ENCODE data around the gene TCEAL1. TPM values are rescaled to one million over a fixed set of nuclear protein-coding genes. Genes with fewer than 3 reads are reported as not detected.

Gene TCEAL1
- total RNA-seq = 32.8 and 36.5 TPM in 2 replicates

GRCh38 chrX:103628386-103629317, at the start of gene TCEAL1:
TSS of gene TCEAL1 (plus strand) at chrX:103628975. CDS start at chrX:103629917, 942 bp downstream.

GRCh38 chrX:103585411-103586313, 43.1 kb upstream of the TCEAL1 start, which contains the start of gene TCEAL4:
TSS of gene TCEAL4 (plus strand) at chrX:103585515. CDS start at chrX:103586676, 1,161 bp downstream.

GRCh38 chrX:103607364-103608305, 21.1 kb upstream of the TCEAL1 start, which contains the start of gene TCEAL3:
TSS of gene TCEAL3 (plus strand) at chrX:103607963. CDS start at chrX:103609065, 1,102 bp downstream.

Other genes starting within 250 kb of the TCEAL1 start
- 0.12 TPM in 1 of 2 replicates, not detected in the other for gene RAB40A, start 109.5 kb upstream of the TCEAL1 start, total RNA-seq
- 74.1 and 75.7 TPM in 2 replicates for gene TCEAL4, start 43.5 kb upstream of the TCEAL1 start, total RNA-seq
- gene TCEAL3, start 21.0 kb upstream of the TCEAL1 start, total RNA-seq = 22.6 and 27.9 TPM in 2 replicates
- 517 and 555 TPM in 2 replicates for gene MORF4L2, start 57.7 kb downstream of the TCEAL1 start, total RNA-seq
- gene TMEM31, start 81.9 kb downstream of the TCEAL1 start, total RNA-seq = not detected in 2 replicates
- 0.12 TPM in 1 of 2 replicates, not detected in the other for gene PLP1, start 147.9 kb downstream of the TCEAL1 start, total RNA-seq
- 0.50 and 0.66 TPM in 2 replicates for gene RAB9B, start 203.3 kb downstream of the TCEAL1 start, total RNA-seq

Measured in aortic smooth muscle cell (primary cell).